Measurements from ENCODE around the gene UGCG. TPM values are rescaled to one million over a fixed set of nuclear protein-coding genes. Genes with fewer than 3 reads are reported as not detected.

Gene UGCG
- total RNA-seq, 1 experiment from 2014 or later, result 32.6 TPM

GRCh38 chr9:111967621-111968020, 71.0 kb downstream of the UGCG start (continued):
- TF ChIP-seq CTCF (IDR thresholded peaks at IDR 0.05 in 2 of 3, conservative IDR thresholded peaks at IDR 0.05 in 1 of 3; ENCODE audit: borderline replicate concordance in 1 of 3, insufficient read depth in 1 of 3, low read depth in 2 of 3, low read length in 2 of 3), result no peak

GRCh38 chr9:111969061-111969460, 72.4 kb downstream of the UGCG start:
- BruUV-seq (replicated peaks), result no TSS peak
- ChIA-PET RAD21 (ENCODE audit: low non-redundant PET in 1 of 2, low total read pairs in 2 of 2, uncharacterized antibody in 2 of 2, unreplicated experiment in 2 of 2) (no interaction called here), CTCF (no interaction called here), POLR2A (no interaction called here)
- Histone ChIP-seq H3K4me1 (ENCODE audit: control insufficient read depth in 1 of 2, insufficient read depth in 2 of 2, low read length in 2 of 2) (peaks cover 10 to 34% of the 10 kb centered on the region in 2 experiments), H3K9ac (ENCODE audit: low read length) (no peak overlapping the region), H3K27ac (ENCODE audit: low read depth, low read length) (no peak overlapping the region), H3K4me3 (replicated peaks in 1 of 2; ENCODE audit: low read depth in 1 of 2, low read length in 2 of 2) (no peak overlapping the region), H3K4me2 (ENCODE audit: low read length) (no peak overlapping the region), H4K20me1 (ENCODE audit: insufficient read depth) (no peaks in the 10 kb centered on the region), H3K27me3 (ENCODE audit: insufficient read depth, low read length) (no peaks in the 10 kb centered on the region), H3K9me2 (ENCODE audit: insufficient read depth) (no peaks in the 10 kb centered on the region), H3K9me3 (ENCODE audit: control insufficient read depth in 1 of 2, insufficient read depth in 1 of 2, low read depth in 1 of 2, low read length in 2 of 2) (no peaks in the 10 kb centered on the region), H2AFZ (ENCODE audit: low read depth, low read length, poor library complexity, severe bottlenecking) (no peak overlapping the region), H3K79me2 (ENCODE audit: insufficient read depth, low read length) (no peaks in the 10 kb centered on the region), H3K36me3 (ENCODE audit: control insufficient read depth in 1 of 2, insufficient read depth in 2 of 2, low read length in 2 of 2) (no peaks in the 10 kb centered on the region)
- TF ChIP-seq EGR1 (IDR thresholded peaks at IDR 0.05; ENCODE audit: low read depth) (no peak), TCF7L2 (IDR thresholded peaks at IDR 0.05; ENCODE audit: borderline replicate concordance, extremely low read depth, insufficient read depth, insufficient read length) (no peak), EZH2 (IDR thresholded peaks at IDR 0.05) (no peak), ZBTB33 (IDR thresholded peaks at IDR 0.05; ENCODE audit: extremely low read depth, insufficient replicate concordance, low read length) (no peak), CBX3 (IDR thresholded peaks at IDR 0.05; ENCODE audit: low read depth) (no peak), REST (IDR thresholded peaks at IDR 0.05; ENCODE audit: low read depth) (no peak), SP1 (IDR thresholded peaks at IDR 0.05; ENCODE audit: low read depth) (no peak), FOSL1 (IDR thresholded peaks at IDR 0.05; ENCODE audit: low read depth) (no peak)
- ATAC-seq (no peak), DNase-seq (ENCODE audit: low read depth, low spot score) (no peak)
- intact Hi-C loops (cut with micrococcal nuclease), result no loop called here
